DOHH2 (cell line): ENCODE measurements around the gene CAMTA1.

Experiments used
- EZH2phosphoT487 ChIP-seq: fragments of 200-600 bp; sonication (generic); IDR thresholded peaks from 2 replicates; pipeline ENCODE4 v1.6.1; 2017; ENCODE audit warnings: borderline replicate concordance, mild to moderate bottlenecking, antibody characterized with exemption, low read length, moderate library complexity, mixed read lengths
- TF ChIP-seq, protein P1 (sequence below): fragments of 200-600 bp; sonication (generic); IDR thresholded peaks from one replicate; pipeline ENCODE4 v1.5.1; 2014; ENCODE audit warnings: antibody characterized with exemption, mild to moderate bottlenecking, low read depth, low read length; ENCODE audit not compliant: poor library complexity, severe bottlenecking

DNA sequence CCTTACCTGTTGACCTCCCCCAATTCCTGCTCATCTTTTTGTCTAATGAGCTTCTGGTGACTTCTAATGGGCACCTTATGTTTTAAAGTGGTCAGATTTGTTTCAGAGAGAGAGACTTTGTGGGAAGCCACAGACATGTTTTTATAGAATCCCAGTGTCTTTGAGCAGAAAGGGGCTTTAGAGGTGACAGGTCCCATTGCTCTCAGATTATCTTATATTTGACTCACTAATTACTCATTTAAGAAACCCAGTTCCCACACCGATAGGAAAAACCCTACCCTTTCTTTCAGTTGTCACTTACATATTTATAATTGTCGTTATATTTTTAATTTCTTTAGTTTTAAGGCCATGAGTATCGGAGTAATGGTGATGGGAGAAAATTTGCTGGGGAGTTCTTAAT lies 215.5 kb downstream of the CAMTA1 start:
- TF ChIP-seq, protein P1, sequence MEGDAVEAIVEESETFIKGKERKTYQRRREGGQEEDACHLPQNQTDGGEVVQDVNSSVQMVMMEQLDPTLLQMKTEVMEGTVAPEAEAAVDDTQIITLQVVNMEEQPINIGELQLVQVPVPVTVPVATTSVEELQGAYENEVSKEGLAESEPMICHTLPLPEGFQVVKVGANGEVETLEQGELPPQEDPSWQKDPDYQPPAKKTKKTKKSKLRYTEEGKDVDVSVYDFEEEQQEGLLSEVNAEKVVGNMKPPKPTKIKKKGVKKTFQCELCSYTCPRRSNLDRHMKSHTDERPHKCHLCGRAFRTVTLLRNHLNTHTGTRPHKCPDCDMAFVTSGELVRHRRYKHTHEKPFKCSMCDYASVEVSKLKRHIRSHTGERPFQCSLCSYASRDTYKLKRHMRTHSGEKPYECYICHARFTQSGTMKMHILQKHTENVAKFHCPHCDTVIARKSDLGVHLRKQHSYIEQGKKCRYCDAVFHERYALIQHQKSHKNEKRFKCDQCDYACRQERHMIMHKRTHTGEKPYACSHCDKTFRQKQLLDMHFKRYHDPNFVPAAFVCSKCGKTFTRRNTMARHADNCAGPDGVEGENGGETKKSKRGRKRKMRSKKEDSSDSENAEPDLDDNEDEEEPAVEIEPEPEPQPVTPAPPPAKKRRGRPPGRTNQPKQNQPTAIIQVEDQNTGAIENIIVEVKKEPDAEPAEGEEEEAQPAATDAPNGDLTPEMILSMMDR = no peak
- no peak for TF ChIP-seq EZH2phosphoT487
